GM21737 (cell line): ENCODE measurements around the gene STRA6.

Experiments used
- ATAC-seq: cut with Tn5 transposase; IDR thresholded peaks from one replicate; pipeline ENCODE4 v1.9.1; 2021; ENCODE audit warnings: mild to moderate bottlenecking, moderate library complexity; ENCODE audit not compliant: unreplicated experiment

The STRA6 gene

GRCh38 chr15:74202452-74203401 lies at the start of gene STRA6:
Gene STRA6 (minus strand): TSS chr15:74202787. CDS start chr15:74202267, 520 bp downstream.
- no peak for ATAC-seq

GRCh38 chr15:74252291-74252690 lies 49.7 kb upstream of the STRA6 start:
- ATAC-seq: no peak

GRCh38 chr15:74251131-74251811 lies 48.7 kb upstream of the STRA6 start:
- ATAC-seq: no peak

GRCh38 chr15:74250266-74250665 lies 47.7 kb upstream of the STRA6 start:
- no peak for ATAC-seq

GRCh38 chr15:74245342-74245931 lies 42.9 kb upstream of the STRA6 start:
- no peak for ATAC-seq

GRCh38 chr15:74244822-74245341 lies 42.3 kb upstream of the STRA6 start:
- no peak for ATAC-seq

GRCh38 chr15:74243431-74243830 lies 40.8 kb upstream of the STRA6 start:
- ATAC-seq: no peak

- ATAC-seq: no peak
Observed at GRCh38 chr15:74242441-74243185, 40.0 kb upstream of the STRA6 start.

GRCh38 chr15:74240897-74241614 lies 38.5 kb upstream of the STRA6 start:
- ATAC-seq: no peak

- no peak for ATAC-seq
Observed at GRCh38 chr15:74240002-74240568, 37.5 kb upstream of the STRA6 start.

GRCh38 chr15:74239051-74239705 lies 36.6 kb upstream of the STRA6 start:
- ATAC-seq: no peak

- ATAC-seq: no peak
Observed at GRCh38 chr15:74235962-74236361, 33.4 kb upstream of the STRA6 start, which contains the start of gene CCDC33. Gene CCDC33 (plus strand): TSS chr15:74236326. CDS start chr15:74236720, 394 bp downstream.

- ATAC-seq: no peak
Observed at GRCh38 chr15:74234598-74234875, 31.9 kb upstream of the STRA6 start.

- ATAC-seq: no peak
Observed at GRCh38 chr15:74233851-74234597, 31.4 kb upstream of the STRA6 start.

GRCh38 chr15:74233373-74233772 lies 30.8 kb upstream of the STRA6 start:
- ATAC-seq: no peak

- ATAC-seq: no peak
Observed at GRCh38 chr15:74231475-74231874, 28.9 kb upstream of the STRA6 start.

- ATAC-seq: no peak
Observed at GRCh38 chr15:74229686-74230085, 27.1 kb upstream of the STRA6 start.

- ATAC-seq: no peak
Observed at GRCh38 chr15:74228723-74229081, 26.1 kb upstream of the STRA6 start.
